HCT116 (cell line): ENCODE data around the gene HOXC12. TPM values are rescaled to one million over a fixed set of nuclear protein-coding genes. Genes with fewer than 3 reads are reported as not detected.

Experiments used
- ATAC-seq: fragments of 200-7000 bp; cut with Tn5 transposase; 2 replicates; pipeline ENCODE4 v1.9.1; 2020; ENCODE audit warnings: mild to moderate bottlenecking, moderate library complexity
- Bru-seq: library from RNA; stranded (reverse); fragments of 400-500 nt; gene quantifications from one replicate; lab custom pipeline; 2021; lab: Mats Ljungman, UMichigan
- BruChase-seq, 2 experiments: library from RNA; stranded (reverse); fragments of 400-500 nt; gene quantifications; one replicate each; lab custom pipeline; 2021; lab: Mats Ljungman, UMichigan
- BruUV-seq: library from RNA; stranded (reverse); fragments of 400-500 nt; replicated peaks from 2 replicates; lab custom pipeline; 2021; lab: Mats Ljungman, UMichigan
- CTCF ChIA-PET: fragments of 300-600 bp; sonication (Branson Sonifier 250); formaldehyde crosslinking; loops from one replicate; lab custom pipeline; 2021; ENCODE audit warnings: antibody characterized with exemption; lab: Charles Lee
- POLR2A ChIA-PET: fragments of 300-600, 350-600 bp; sonication (Branson Sonifier 250); formaldehyde crosslinking; loops from one replicate; lab custom pipeline; 2021; ENCODE audit warnings: antibody characterized with exemption; lab: Charles Lee
- RAD21 ChIA-PET, 2 experiments: fragments of 300-600 bp; sonication (Branson Sonifier 250); formaldehyde crosslinking; loops; one replicate each; lab custom pipeline; 2023; ENCODE audit warnings: low total read pairs in 2 of 2; ENCODE audit not compliant: uncharacterized antibody in 2 of 2, unreplicated experiment in 2 of 2, low non-redundant PET in 1 of 2; lab: Charles Lee
- DNase-seq: peaks from one replicate; pipeline ENCODE4 v3.0.0-alpha.2; 2010; ENCODE audit warnings: low read depth, low spot score
- H2AFZ ChIP-seq: fragments of 200-600 bp; shearing (Covaris generic), sonication (generic); 2 replicates; pipeline ENCODE4 v1.6.1; 2017; ENCODE audit warnings: low read depth, mixed run types, mixed read lengths, antibody characterized with exemption, low read length; ENCODE audit not compliant: poor library complexity, severe bottlenecking
- H3K27ac ChIP-seq: 2 replicates; pipeline ENCODE4 v1.5.1; 2012; ENCODE audit warnings: low read depth, low read length
- H3K27me3 ChIP-seq: fragments of 200-600 bp; sonication (generic); 2 replicates; pipeline ENCODE4 v1.6.1; 2016; ENCODE audit warnings: mixed run types, low read length, mixed read lengths; ENCODE audit not compliant: insufficient read depth
- H3K36me3 ChIP-seq, 2 experiments: fragments of 200-500 bp in 1 of 2; fragments of 200-600 bp in 1 of 2; sonication (Bioruptor generic) in 1 of 2; sonication (generic) in 1 of 2; 2 replicates each; pipeline versions ENCODE4 v1.5.1 to v1.6.1; 2014 to 2016; ENCODE audit warnings: low read length in 2 of 2, inconsistent platforms in 1 of 2, mixed read lengths in 1 of 2, mixed run types in 1 of 2; ENCODE audit not compliant: insufficient read depth in 2 of 2, control insufficient read depth in 1 of 2
- H3K4me1 ChIP-seq, 2 experiments: fragments of 200-600 bp in 1 of 2; sonication (generic) in 1 of 2; 2 replicates each; pipeline versions ENCODE4 v1.5.1 to v1.6.1; 2012 to 2017; ENCODE audit warnings: low read length in 2 of 2, inconsistent platforms in 1 of 2, mild to moderate bottlenecking in 1 of 2, mixed read lengths in 1 of 2, mixed run types in 1 of 2, moderate library complexity in 1 of 2; ENCODE audit not compliant: insufficient read depth in 2 of 2, control insufficient read depth in 1 of 2
- H3K4me2 ChIP-seq: fragments of 200-600 bp; sonication (generic); 2 replicates; pipeline ENCODE4 v1.6.1; 2017; ENCODE audit warnings: mixed run types, low read length, mixed read lengths
- H3K4me3 ChIP-seq, 2 experiments: fragments of 200-600 bp in 1 of 2; sonication (generic) in 1 of 2; replicated peaks in 1 of 2; 2 replicates each; pipeline ENCODE4 v1.5.1; 2011 to 2016; ENCODE audit warnings: low read length in 2 of 2, control low read depth in 1 of 2, low read depth in 1 of 2, mild to moderate bottlenecking in 1 of 2, mixed read lengths in 1 of 2, mixed run types in 1 of 2
- H3K79me2 ChIP-seq: fragments of 200-600 bp; sonication (generic); 2 replicates; pipeline ENCODE4 v1.6.1; 2017; ENCODE audit warnings: mild to moderate bottlenecking, mixed run types, low read length, moderate library complexity, mixed read lengths; ENCODE audit not compliant: insufficient read depth
- H3K9ac ChIP-seq: fragments of 200-600 bp; sonication (generic); 2 replicates; pipeline ENCODE4 v1.6.1; 2016; ENCODE audit warnings: low read length, mixed read lengths
- H3K9me2 ChIP-seq: fragments of 200-600 bp; sonication (generic), shearing (Covaris generic); 2 replicates; pipeline ENCODE4 v1.6.1; 2017; ENCODE audit warnings: mixed run types, mild to moderate bottlenecking, moderate library complexity; ENCODE audit not compliant: insufficient read depth
- H3K9me3 ChIP-seq, 2 experiments: fragments of 200-500 bp in 1 of 2; fragments of 200-600 bp in 1 of 2; sonication (Bioruptor generic) in 1 of 2; sonication (generic) in 1 of 2; 2 replicates each; pipeline ENCODE4 v1.6.1; 2014 to 2017; ENCODE audit warnings: low read length in 2 of 2, mixed read lengths in 2 of 2, inconsistent platforms in 1 of 2, low read depth in 1 of 2, mild to moderate bottlenecking in 1 of 2, mixed run types in 1 of 2, moderate library complexity in 1 of 2; ENCODE audit not compliant: control insufficient read depth in 1 of 2, insufficient read depth in 1 of 2
- H4K20me1 ChIP-seq: fragments of 200-600 bp; sonication (generic), shearing (Covaris generic); 2 replicates; pipeline ENCODE4 v1.6.1; 2017; ENCODE audit warnings: mixed run types, mild to moderate bottlenecking, moderate library complexity; ENCODE audit not compliant: insufficient read depth
- EZH2 ChIP-seq: fragments of 200-600 bp; sonication (generic); IDR thresholded peaks from 2 replicates; pipeline ENCODE4 v1.6.1; 2017; ENCODE audit warnings: antibody characterized with exemption, mixed run types
- JUND ChIP-seq: IDR thresholded peaks from 2 replicates; pipeline ENCODE4 v1.6.1; 2012
- SIN3A ChIP-seq: IDR thresholded peaks from 2 replicates; pipeline ENCODE4 v1.6.1; 2012; ENCODE audit warnings: low read depth
- SP1 ChIP-seq: IDR thresholded peaks from 2 replicates; pipeline ENCODE4 v1.6.1; 2012; ENCODE audit warnings: low read depth
- TCF7L2 ChIP-seq: IDR thresholded peaks from 2 replicates; pipeline ENCODE4 v1.7.0; 2011; ENCODE audit warnings: borderline replicate concordance, inconsistent platforms; ENCODE audit not compliant: insufficient read depth, insufficient read length; ENCODE audit errors: extremely low read depth
- intact Hi-C: fragments of 100-400 bp; cut with micrococcal nuclease; formaldehyde crosslinking; loops from 2 replicates; pipeline ENCODE4 v1.10.0; 2022
- long read RNA-seq: library from polyadenylated mRNA; unstranded; transcript quantifications from one replicate; pipeline ENCODE4 v2.0.0, GENCODE V29; 2021; ENCODE audit not compliant: unreplicated experiment
- polyA plus RNA-seq: library from polyadenylated mRNA; unstranded; fragments of >200 nt; gene quantifications from 2 replicates; pipeline ENCODE4 v1.2.1, GENCODE V29; 2012; ENCODE audit warnings: missing spikeins
- total RNA-seq: library from RNA; stranded (reverse); gene quantifications from one replicate; pipeline ENCODE4 v1.2.1, GENCODE V29; 2021; ENCODE audit not compliant: unreplicated experiment
- TF ChIP-seq, protein P1 (sequence below): IDR thresholded peaks from 2 replicates; pipeline ENCODE4 v1.6.1; 2011; ENCODE audit warnings: mild to moderate bottlenecking, low read length, moderate library complexity; ENCODE audit not compliant: insufficient replicate concordance; ENCODE audit errors: extremely low read depth

HOXC12 gene, protein sequence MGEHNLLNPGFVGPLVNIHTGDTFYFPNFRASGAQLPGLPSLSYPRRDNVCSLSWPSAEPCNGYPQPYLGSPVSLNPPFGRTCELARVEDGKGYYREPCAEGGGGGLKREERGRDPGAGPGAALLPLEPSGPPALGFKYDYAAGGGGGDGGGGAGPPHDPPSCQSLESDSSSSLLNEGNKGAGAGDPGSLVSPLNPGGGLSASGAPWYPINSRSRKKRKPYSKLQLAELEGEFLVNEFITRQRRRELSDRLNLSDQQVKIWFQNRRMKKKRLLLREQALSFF
- total RNA-seq: not detected
- not detected in 2 replicates for polyA plus RNA-seq
- Bru-seq, nascent RNA: not detected
- BruChase-seq, experiment 1, labeled RNA remaining after a 6-hour chase: percentile 12 among the genes with signal in this experiment
- BruChase-seq, experiment 2, labeled RNA remaining after a 2-hour chase: not detected
- long read RNA-seq: 0 reads

DNA sequence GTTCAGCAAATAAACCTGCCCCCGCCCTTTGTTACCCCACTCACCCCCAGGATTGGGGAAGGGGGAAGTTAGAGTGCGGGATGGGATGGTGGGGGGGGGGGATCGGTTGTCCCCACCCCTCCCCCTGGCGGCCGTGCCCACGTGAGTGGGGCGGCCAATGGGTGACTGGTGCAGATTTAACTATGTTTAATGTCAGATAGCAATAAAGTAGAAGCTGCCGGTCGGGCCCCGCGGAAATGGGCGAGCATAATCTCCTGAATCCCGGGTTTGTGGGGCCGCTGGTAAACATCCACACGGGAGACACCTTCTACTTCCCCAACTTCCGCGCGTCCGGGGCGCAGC lies at the start of gene HOXC12:
TSS of gene HOXC12 (plus strand) at position 210 of the 342 bp plus-strand sequence. CDS start at position 237, 27 bp downstream.
- H3K4me1 ChIP-seq: peaks cover 12 to 15% of the 10 kb centered on the region in 2 experiments
- no peaks in the 10 kb centered on the region for H3K36me3 ChIP-seq
- H3K9me3 ChIP-seq: no peaks in the 10 kb centered on the region
- H3K4me2 ChIP-seq: peak within 1 kb of the TSS; percentile 82
- ChIA-PET POLR2A (no interaction called here), RAD21 (no interaction called here), CTCF (interaction anchor here (0.8 kb wide), 1 partner anchor 30 kb away, joined by 3 read pairs; the partner anchor contains the start of gene HOXC10)
- H3K9ac ChIP-seq: no peak within 1 kb of the TSS
- H3K4me3 ChIP-seq: no peak within 1 kb of the TSS
- no peak for TF ChIP-seq SP1
- TF ChIP-seq JUND: no peak
- no peak for TF ChIP-seq SIN3A
- TF ChIP-seq TCF7L2: no peak
- TF ChIP-seq, protein P1, sequence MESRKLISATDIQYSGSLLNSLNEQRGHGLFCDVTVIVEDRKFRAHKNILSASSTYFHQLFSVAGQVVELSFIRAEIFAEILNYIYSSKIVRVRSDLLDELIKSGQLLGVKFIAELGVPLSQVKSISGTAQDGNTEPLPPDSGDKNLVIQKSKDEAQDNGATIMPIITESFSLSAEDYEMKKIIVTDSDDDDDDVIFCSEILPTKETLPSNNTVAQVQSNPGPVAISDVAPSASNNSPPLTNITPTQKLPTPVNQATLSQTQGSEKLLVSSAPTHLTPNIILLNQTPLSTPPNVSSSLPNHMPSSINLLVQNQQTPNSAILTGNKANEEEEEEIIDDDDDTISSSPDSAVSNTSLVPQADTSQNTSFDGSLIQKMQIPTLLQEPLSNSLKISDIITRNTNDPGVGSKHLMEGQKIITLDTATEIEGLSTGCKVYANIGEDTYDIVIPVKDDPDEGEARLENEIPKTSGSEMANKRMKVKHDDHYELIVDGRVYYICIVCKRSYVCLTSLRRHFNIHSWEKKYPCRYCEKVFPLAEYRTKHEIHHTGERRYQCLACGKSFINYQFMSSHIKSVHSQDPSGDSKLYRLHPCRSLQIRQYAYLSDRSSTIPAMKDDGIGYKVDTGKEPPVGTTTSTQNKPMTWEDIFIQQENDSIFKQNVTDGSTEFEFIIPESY: no peak
- no peak for TF ChIP-seq EZH2
- no TSS peak for BruUV-seq
- H3K79me2 ChIP-seq: no peaks in the 10 kb centered on the region
- no peak for DNase-seq
- no peak within 1 kb of the TSS; the same call in 1 of the 2 replicates for H3K27ac ChIP-seq
- H3K27me3 ChIP-seq: no peaks in the 10 kb centered on the region
- no peak for ATAC-seq
- no peak within 1 kb of the TSS for H2AFZ ChIP-seq
- H4K20me1 ChIP-seq: no peaks in the 10 kb centered on the region
- intact Hi-C loops: no loop called here
- no peaks in the 10 kb centered on the region for H3K9me2 ChIP-seq
